Mucosa of rectum (tissue), 2 donors: Measurements from ENCODE around the gene NXPH2.
"Not testable (repeated sequence)": the region's sequence is repeated elsewhere in the genome, so short reads cannot be mapped to it uniquely, and the experiment has no call there.

Source experiments
- H3K27ac ChIP-seq, 2 donors: one replicate each; pipeline ENCODE4 v1.7.0; 2013; ENCODE audit warnings: inconsistent platforms in 2 of 2, low read depth in 2 of 2, low read length in 2 of 2
- H3K27me3 ChIP-seq, 2 donors: one replicate each; pipeline ENCODE4 v1.7.0; 2013; ENCODE audit warnings: low read length in 2 of 2; ENCODE audit not compliant: control insufficient read depth in 2 of 2, insufficient read depth in 2 of 2
- H3K36me3 ChIP-seq, 2 donors: one replicate each; pipeline ENCODE4 v1.7.0; 2013; ENCODE audit warnings: low read length in 2 of 2; ENCODE audit not compliant: control insufficient read depth in 2 of 2, insufficient read depth in 2 of 2
- H3K4me1 ChIP-seq, 2 donors: one replicate each; pipeline ENCODE4 v1.7.0; 2013; ENCODE audit warnings: low read length in 2 of 2, mild to moderate bottlenecking in 1 of 2; ENCODE audit not compliant: control insufficient read depth in 2 of 2, insufficient read depth in 2 of 2
- H3K4me3 ChIP-seq, 2 donors: one replicate each; pipeline ENCODE4 v1.7.0; 2013; ENCODE audit warnings: low read length in 2 of 2
- H3K9ac ChIP-seq, 2 donors: one replicate each; pipeline ENCODE4 v1.7.0; 2013; ENCODE audit warnings: low read length in 2 of 2, low read depth in 1 of 2, mild to moderate bottlenecking in 1 of 2
- H3K9me3 ChIP-seq, 2 donors: one replicate each; pipeline ENCODE4 v1.7.0; 2013; ENCODE audit warnings: low read length in 2 of 2; ENCODE audit not compliant: control insufficient read depth in 2 of 2
- donor health status: healthy.
- donor health status: Normal muscosa, but diverticular disease.

NXPH2 gene

DNA sequence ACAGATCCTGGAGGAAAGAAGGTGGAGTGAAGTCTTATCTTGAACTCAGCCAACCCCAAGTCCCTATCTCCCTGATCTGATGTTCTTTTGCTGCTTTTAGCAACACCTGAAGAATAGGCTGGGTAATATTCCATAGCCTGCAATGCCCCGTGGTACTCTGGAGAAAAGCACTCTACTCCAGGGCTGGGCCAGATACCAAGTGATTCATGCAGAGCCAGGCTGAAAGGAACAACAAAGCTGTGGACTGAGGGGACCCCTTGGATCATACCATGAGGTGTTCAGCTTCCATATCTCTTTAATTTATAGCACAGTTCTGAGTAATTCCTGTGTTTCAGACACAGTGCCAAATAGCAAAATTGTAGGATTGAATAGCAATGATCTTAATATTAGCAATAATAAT is 130.6 kb downstream of the NXPH2 start:
- H3K4me1 ChIP-seq, result no peaks in the 10 kb centered on the region
- H3K9ac ChIP-seq, result no peak overlapping the region
- no peaks in the 10 kb centered on the region for H3K36me3 ChIP-seq
- H3K27ac ChIP-seq, result no peak overlapping the region
- H3K9me3 ChIP-seq, result no peaks in the 10 kb centered on the region
- H3K27me3 ChIP-seq, result no peaks in the 10 kb centered on the region
- no peak overlapping the region for H3K4me3 ChIP-seq

DNA sequence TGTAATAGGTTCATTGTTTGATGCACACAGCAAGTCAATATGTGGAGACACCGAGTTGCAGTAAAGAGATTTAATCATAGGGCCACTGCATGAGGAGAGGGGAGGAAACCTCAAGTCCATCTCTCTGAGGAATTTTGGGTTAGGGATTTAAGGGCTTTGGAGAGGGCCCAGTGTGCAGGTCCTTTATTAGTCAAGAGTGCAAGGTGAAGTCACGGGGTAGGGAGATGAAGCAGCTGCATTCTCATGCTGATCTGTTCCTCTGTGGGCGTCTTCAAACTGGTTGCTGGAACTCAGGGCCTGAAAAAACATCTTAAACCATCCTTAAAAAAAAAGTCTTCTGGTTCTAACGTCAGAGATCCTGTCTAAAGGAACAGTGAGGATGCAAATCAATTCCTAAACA is 131.6 kb downstream of the NXPH2 start:
- no peaks in the 10 kb centered on the region for H3K4me1 ChIP-seq
- H3K36me3 ChIP-seq, result no peaks in the 10 kb centered on the region
- H3K4me3 ChIP-seq, result no peak overlapping the region
- H3K27me3 ChIP-seq, result no peaks in the 10 kb centered on the region
- no peak overlapping the region for H3K9ac ChIP-seq
- no peak overlapping the region for H3K27ac ChIP-seq
- no peaks in the 10 kb centered on the region for H3K9me3 ChIP-seq

DNA sequence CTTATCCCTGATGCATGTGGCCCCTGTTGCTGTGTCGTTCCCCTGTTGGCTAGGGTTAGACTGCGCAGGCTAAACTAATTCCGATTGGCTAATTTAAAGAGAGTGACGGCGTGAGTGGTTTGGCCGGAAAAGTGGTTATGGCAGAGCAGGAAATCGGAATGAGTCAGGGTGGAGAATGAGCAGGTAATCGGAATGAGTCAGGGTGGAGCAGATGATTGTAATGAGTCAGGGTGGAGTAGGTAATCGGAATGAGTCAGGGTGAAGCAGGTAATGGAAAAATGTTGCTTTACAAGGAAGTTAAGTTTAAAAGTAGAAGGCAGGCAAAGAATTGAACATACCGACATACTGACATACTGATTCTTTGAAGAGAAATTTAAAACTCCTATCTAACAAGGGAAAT is 135.4 kb downstream of the NXPH2 start:
- H3K27ac ChIP-seq, H3K9me3 ChIP-seq, H3K4me3 ChIP-seq, H3K36me3 ChIP-seq, H3K9ac ChIP-seq, H3K4me1 ChIP-seq, H3K27me3 ChIP-seq: not testable (repeated sequence)

DNA sequence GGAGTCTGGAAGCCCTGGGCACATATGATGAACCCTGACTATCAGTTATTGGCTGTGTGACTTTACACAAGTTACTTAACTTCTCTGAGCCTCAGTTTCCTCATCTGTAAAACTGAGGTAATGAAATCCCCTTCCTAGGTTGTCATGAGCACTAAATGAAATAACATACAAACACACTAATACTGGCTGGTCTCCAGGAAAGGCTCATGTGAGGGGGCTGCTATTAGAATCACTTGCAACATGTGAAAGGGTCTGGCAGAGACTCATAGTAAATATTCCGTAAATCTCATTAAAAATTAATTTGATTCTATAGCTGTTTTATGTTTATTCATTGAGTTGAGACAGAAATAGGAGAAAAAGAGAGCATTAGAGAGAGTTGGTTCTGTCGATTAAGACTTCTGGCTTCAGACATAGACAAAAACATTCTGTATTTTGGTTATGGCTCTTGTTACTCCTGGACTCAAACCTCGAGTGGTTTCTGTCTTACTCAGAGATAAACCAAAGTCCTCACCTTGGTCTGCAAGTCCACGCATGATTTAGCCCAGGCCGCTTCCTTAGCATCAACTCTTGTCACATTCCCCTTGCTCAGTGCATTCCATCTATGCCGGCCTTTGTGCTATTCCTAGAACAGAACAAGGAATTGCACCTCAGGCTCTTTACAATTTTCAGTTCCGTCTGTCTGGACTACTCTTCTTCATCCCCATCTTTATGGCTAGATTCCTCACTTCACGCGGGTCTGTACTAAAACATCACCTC is 139.1 kb downstream of the NXPH2 start:
- Histone ChIP-seq H3K4me1 (no peaks in the 10 kb centered on the region), H3K9ac (no peak overlapping the region), H3K27ac (no peak overlapping the region), H3K36me3 (no peaks in the 10 kb centered on the region), H3K9me3 (no peaks in the 10 kb centered on the region), H3K4me3 (no peak overlapping the region), H3K27me3 (no peaks in the 10 kb centered on the region)

DNA sequence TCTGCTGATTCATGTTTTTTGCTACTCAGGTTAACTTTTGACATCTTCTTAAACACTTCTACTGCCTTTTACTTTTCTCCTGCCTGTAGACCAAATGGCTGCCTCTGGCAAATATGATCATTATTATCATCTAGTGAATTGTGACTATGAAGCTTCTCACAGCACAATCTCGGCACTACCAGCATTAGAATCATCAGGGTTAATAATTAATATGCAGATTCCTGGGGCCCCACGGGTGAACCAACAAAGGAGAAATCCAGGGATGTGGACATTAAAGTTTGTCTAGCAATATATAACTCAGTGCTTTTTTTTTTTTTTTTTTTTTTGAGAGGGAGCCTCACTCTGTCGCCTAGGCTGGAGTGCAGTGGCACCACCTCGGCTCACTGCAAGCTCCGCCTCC is 142.5 kb downstream of the NXPH2 start:
- no peak overlapping the region for H3K9ac ChIP-seq

DNA sequence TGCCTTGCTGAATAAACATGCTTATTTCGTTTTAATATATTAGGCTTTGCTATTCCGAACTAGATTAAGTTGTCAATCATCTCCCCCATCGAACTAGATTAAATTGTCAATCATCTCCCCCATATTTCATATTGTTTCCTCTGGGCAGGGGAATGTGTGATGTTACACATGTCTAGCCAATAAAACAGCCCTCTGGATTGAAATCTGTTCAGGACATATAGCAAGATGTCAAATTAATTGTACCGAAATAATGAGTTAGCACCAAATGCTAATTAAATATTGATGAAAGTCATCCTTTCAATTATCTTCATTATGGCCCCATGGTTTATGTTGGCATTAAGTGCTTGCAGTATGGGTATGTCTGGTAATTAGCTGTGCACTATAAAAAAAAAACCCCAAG is 143.1 kb downstream of the NXPH2 start:
- Histone ChIP-seq H3K9ac (no peak overlapping the region), H3K9me3 (peaks cover 0 to 3% of the 10 kb centered on the region in 2 donors), H3K4me1 (no peaks in the 10 kb centered on the region), H3K27me3 (no peaks in the 10 kb centered on the region), H3K4me3 (no peak overlapping the region), H3K27ac (no peak overlapping the region), H3K36me3 (no peaks in the 10 kb centered on the region)

More for the DNA sequence above, 142.5 kb downstream of the NXPH2 start:
- Histone ChIP-seq H3K9me3 (peaks cover 0 to 3% of the 10 kb centered on the region in 2 donors), H3K27ac (no peak overlapping the region), H3K27me3 (no peaks in the 10 kb centered on the region), H3K4me1 (no peaks in the 10 kb centered on the region), H3K36me3 (no peaks in the 10 kb centered on the region), H3K4me3 (no peak overlapping the region)

DNA sequence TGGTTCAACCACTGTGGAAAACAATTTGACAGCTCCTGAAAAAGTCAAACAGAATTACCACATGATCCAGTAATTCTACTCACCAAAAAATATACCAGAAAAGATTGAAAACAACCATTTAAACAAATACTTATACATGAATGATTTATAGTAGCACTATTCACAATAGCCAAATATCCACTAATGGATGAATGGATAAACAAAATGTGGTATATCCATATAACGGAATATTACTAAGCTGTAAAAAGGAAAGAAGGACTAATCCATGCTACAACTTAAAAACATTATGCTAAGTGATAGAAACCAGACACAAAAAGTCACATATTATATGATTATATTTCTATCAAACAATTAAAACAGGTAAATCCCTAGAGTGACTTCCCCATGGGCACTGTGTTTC is 147.1 kb downstream of the NXPH2 start:
- Histone ChIP-seq H3K9ac (no peak overlapping the region), H3K27ac (no peak overlapping the region), H3K36me3 (no peaks in the 10 kb centered on the region), H3K27me3 (no peaks in the 10 kb centered on the region), H3K4me3 (no peak overlapping the region), H3K9me3 (peaks cover 0 to 3% of the 10 kb centered on the region in 2 donors), H3K4me1 (no peaks in the 10 kb centered on the region)

DNA sequence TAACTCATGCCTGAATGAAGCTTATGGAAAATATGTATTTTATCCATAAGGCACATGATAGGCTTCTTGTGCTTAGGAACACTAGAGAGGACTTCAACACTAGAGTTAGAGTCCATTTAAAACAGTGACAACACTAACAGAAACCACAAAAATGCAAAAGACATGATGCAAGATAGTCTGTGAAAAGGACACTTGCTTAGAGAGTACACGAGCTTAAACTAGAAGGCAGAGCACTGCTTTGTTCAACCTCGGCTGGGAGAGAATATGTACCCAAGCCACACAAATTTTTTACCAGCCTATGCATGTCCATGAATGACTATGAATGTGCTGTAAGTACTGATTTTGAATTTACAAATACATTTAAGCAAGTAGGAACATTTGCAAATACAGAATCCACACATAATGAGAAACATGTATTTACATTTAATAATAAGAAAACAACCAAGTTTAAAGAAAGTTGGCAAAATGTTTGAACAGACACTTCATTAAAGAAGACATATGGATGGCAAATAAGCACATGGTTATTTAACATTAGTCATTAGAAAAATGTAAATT is 148.0 kb downstream of the NXPH2 start:
- no peak overlapping the region for H3K4me3 ChIP-seq
- no peaks in the 10 kb centered on the region for H3K4me1 ChIP-seq
- H3K36me3 ChIP-seq, result no peaks in the 10 kb centered on the region
- no peak overlapping the region for H3K9ac ChIP-seq
- H3K27ac ChIP-seq, result no peak overlapping the region
- peaks cover 0 to 3% of the 10 kb centered on the region in 2 donors for H3K9me3 ChIP-seq
- H3K27me3 ChIP-seq, result no peaks in the 10 kb centered on the region

DNA sequence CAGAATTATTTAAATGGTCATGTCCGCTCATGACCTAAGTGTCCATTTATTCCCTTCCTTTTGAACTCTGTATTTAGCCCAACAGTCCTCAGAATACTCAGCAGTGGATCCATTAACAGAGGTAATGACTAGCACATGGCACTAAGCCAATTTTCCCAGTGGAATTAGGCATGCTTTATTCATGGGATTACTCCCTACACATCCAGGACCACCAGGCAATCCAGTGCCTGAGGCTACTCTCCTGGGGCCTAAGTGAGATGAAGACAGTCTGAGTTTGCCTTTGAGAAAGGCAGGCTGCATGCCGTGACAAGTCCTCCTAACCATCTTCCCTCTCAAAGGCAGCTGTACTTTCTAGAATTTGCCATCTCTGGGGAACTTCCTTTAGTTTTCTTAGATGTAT is 150.0 kb downstream of the NXPH2 start:
- no peaks in the 10 kb centered on the region for H3K27me3 ChIP-seq
- no peak overlapping the region for H3K4me3 ChIP-seq
- peaks cover 0 to 3% of the 10 kb centered on the region in 2 donors for H3K9me3 ChIP-seq
- no peak overlapping the region for H3K9ac ChIP-seq
- no peaks in the 10 kb centered on the region for H3K4me1 ChIP-seq
- no peaks in the 10 kb centered on the region for H3K36me3 ChIP-seq
- H3K27ac ChIP-seq, result no peak overlapping the region

DNA sequence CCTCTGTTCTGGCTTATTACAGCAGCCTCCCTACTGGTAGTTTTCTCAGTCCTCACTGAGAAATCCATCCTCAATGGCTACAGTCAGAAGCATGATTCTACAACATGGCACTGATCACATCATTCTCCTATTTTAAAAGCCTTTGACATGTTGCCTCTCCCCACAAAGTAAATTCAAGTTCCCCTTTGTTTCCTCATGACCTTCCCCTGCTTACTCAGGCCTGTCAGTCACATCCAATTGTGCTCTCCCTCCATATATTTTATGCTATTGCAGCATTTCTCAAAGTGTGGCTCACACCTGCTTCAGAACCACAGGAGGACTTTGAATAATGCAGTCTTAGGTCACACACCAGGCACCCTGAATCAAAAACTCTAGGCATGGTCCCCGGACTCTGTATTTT is 154.0 kb downstream of the NXPH2 start:
- Histone ChIP-seq H3K9ac (no peak overlapping the region), H3K27ac (no peak overlapping the region), H3K9me3 (no peaks in the 10 kb centered on the region), H3K36me3 (no peaks in the 10 kb centered on the region), H3K4me3 (no peak overlapping the region), H3K4me1 (no peaks in the 10 kb centered on the region), H3K27me3 (no peaks in the 10 kb centered on the region)
